HEK293T (cell line): ENCODE data around the gene CCDC14.
A peak's percentile ranks its signal among the peaks of the same experiment; 100 is the strongest.
"Not testable (repeated sequence)": the region's sequence is repeated elsewhere in the genome, so short reads cannot be mapped to it uniquely, and the experiment has no call there.

ENCODE experiments used
- CTCF ChIA-PET: fragments of 350-600 bp; formaldehyde crosslinking; extraction: SDS; loops from one replicate; lab custom pipeline; 2021; ENCODE audit warnings: antibody characterized with exemption, inconsistent platforms; lab: Yijun Ruan, JAX
- POLR2A ChIA-PET: fragments of 350-600 bp; formaldehyde crosslinking; extraction: SDS; loops from one replicate; lab custom pipeline; 2020; ENCODE audit warnings: antibody characterized with exemption, inconsistent platforms; lab: Yijun Ruan, JAX
- DNase-seq: peaks from one replicate; pipeline ENCODE4 v3.0.0; 2012; ENCODE audit warnings: mixed read lengths; ENCODE audit errors: extremely low spot score
- ARNT ChIP-seq: fragments of 450-650 bp; IDR thresholded peaks from 2 replicates; pipeline ENCODE4 v1.6.1; 2017; ENCODE audit warnings: mild to moderate bottlenecking
- BHLHE40 ChIP-seq: fragments of 450-650 bp; IDR thresholded peaks from 2 replicates; pipeline ENCODE4 v1.6.1; 2016; ENCODE audit warnings: mild to moderate bottlenecking, moderate library complexity, borderline replicate concordance
- CTBP1 ChIP-seq: fragments of 450-650 bp; IDR thresholded peaks from 2 replicates; pipeline ENCODE4 v1.6.1; 2016; ENCODE audit warnings: borderline replicate concordance
- ELF4 ChIP-seq: fragments of 450-650 bp; IDR thresholded peaks from 2 replicates; pipeline ENCODE4 v1.6.1; 2017; ENCODE audit warnings: antibody characterized with exemption
- FOXA1 ChIP-seq: fragments of 450-650 bp; IDR thresholded peaks from 2 replicates; pipeline ENCODE4 v1.6.1; 2016; ENCODE audit warnings: mild to moderate bottlenecking
- FOXK2 ChIP-seq: fragments of 450-650 bp; IDR thresholded peaks from 2 replicates; pipeline ENCODE4 v1.6.1; 2016; ENCODE audit warnings: mild to moderate bottlenecking
- FOXM1 ChIP-seq: fragments of 450-650 bp; IDR thresholded peaks from 2 replicates; pipeline ENCODE4 v1.6.1; 2017; ENCODE audit warnings: mild to moderate bottlenecking, borderline replicate concordance
- HDGF ChIP-seq: fragments of 450-650 bp; IDR thresholded peaks from 2 replicates; pipeline ENCODE4 v1.6.1; 2017; ENCODE audit warnings: antibody characterized with exemption, borderline replicate concordance
- L3MBTL2 ChIP-seq: fragments of 450-650 bp; conservative IDR thresholded peaks from 2 replicates; pipeline ENCODE4 v1.6.1; 2016; ENCODE audit warnings: mild to moderate bottlenecking
- LEF1 ChIP-seq: fragments of 450-650 bp; IDR thresholded peaks from 2 replicates; pipeline ENCODE4 v1.6.1; 2017; ENCODE audit warnings: mild to moderate bottlenecking, borderline replicate concordance
- NFRKB ChIP-seq: fragments of 450-650 bp; IDR thresholded peaks from 2 replicates; pipeline ENCODE4 v1.6.1; 2016; ENCODE audit warnings: mild to moderate bottlenecking, moderate library complexity
- PKNOX1 ChIP-seq: fragments of 450-650 bp; IDR thresholded peaks from 2 replicates; pipeline ENCODE4 v1.6.1; 2016
- SP1 ChIP-seq: fragments of 450-650 bp; IDR thresholded peaks from 2 replicates; pipeline ENCODE4 v1.6.1; 2017
- SUZ12 ChIP-seq: fragments of 450-650 bp; IDR thresholded peaks from 2 replicates; pipeline ENCODE4 v1.6.1; 2016; ENCODE audit warnings: mild to moderate bottlenecking
- TARDBP ChIP-seq: fragments of 450-650 bp; IDR thresholded peaks from 2 replicates; pipeline ENCODE4 v1.6.1; 2016
- ZNF384 ChIP-seq: fragments of 450-650 bp; IDR thresholded peaks from 2 replicates; pipeline ENCODE4 v1.6.1; 2016

CCDC14 gene

GRCh38 chr3:123986427-123986826 lies 25.4 kb upstream of the CCDC14 start:
- TF ChIP-seq CTBP1 (no peak), ELF4 (no peak), L3MBTL2 (no peak), NFRKB (no peak), HDGF (no peak), TARDBP (no peak), BHLHE40 (no peak), SP1 (no peak), LEF1 (no peak)
- no peak for DNase-seq
- ChIA-PET CTCF (no interaction called here), POLR2A (interaction anchor here (0.7 kb wide), 1 partner anchor 25 kb away, joined by 3 read pairs; the partner anchor contains the start of gene CCDC14)

- TF ChIP-seq NFRKB = no peak
- DNase-seq = no peak
- POLR2A ChIA-PET = no interaction called here
- CTCF ChIA-PET = interaction anchor here (0.6 kb wide), 1 partner anchor 343 kb away, joined by 3 read pairs; no protein-coding TSS in a partner anchor
Observed at GRCh38 chr3:123984957-123985356, 23.9 kb upstream of the CCDC14 start.

GRCh38 chr3:123984350-123984749 lies 23.3 kb upstream of the CCDC14 start:
- no peak for DNase-seq
- ChIA-PET CTCF (no interaction called here), POLR2A (no interaction called here)
- no peak for TF ChIP-seq FOXA1
- no peak for TF ChIP-seq FOXK2
- TF ChIP-seq ELF4 = no peak
- TF ChIP-seq SP1 = no peak
- no peak for TF ChIP-seq SUZ12
- TF ChIP-seq BHLHE40 = no peak
- no peak for TF ChIP-seq LEF1

- POLR2A ChIA-PET, CTCF ChIA-PET, DNase-seq: not testable (repeated sequence)
Observed at GRCh38 chr3:123981317-123981716, 20.3 kb upstream of the CCDC14 start.

GRCh38 chr3:123980539-123980938 lies 19.5 kb upstream of the CCDC14 start:
- DNase-seq = no peak
- POLR2A ChIA-PET = no interaction called here
- CTCF ChIA-PET = interaction anchor here (0.5 kb wide), 1 partner anchor 88 kb away, joined by 4 read pairs; no protein-coding TSS in a partner anchor
- TF ChIP-seq SUZ12 (no peak), NFRKB (no peak), HDGF (no peak), ZNF384 (no peak), SP1 (no peak), PKNOX1 (no peak), CTBP1 (no peak), LEF1 (no peak), FOXM1 (no peak), TARDBP (no peak), FOXK2 (no peak), ARNT (no peak), FOXA1 (no peak), L3MBTL2 (no peak), BHLHE40 (no peak), ELF4 (no peak)

GRCh38 chr3:123979525-123980501 lies 18.8 kb upstream of the CCDC14 start:
- peak; percentile 50 for DNase-seq
- POLR2A ChIA-PET = not testable (repeated sequence)
- CTCF ChIA-PET = interaction anchor here (0.5 kb wide), 1 partner anchor 89 kb away, joined by 4 read pairs; no protein-coding TSS in a partner anchor

- CTCF ChIA-PET, DNase-seq: not testable (repeated sequence)
- POLR2A ChIA-PET = interaction anchor here (1.9 kb wide), 1 partner anchor 16 kb away, joined by 5 read pairs; the partner anchor contains the start of gene CCDC14
Observed at GRCh38 chr3:123976904-123977303, 15.9 kb upstream of the CCDC14 start.

- POLR2A ChIA-PET = interaction anchor here (1.9 kb wide), 1 partner anchor 15 kb away, joined by 5 read pairs; the partner anchor contains the start of gene CCDC14
- DNase-seq, CTCF ChIA-PET: not testable (repeated sequence)
Observed at GRCh38 chr3:123976181-123976898, 15.3 kb upstream of the CCDC14 start.

GRCh38 chr3:123975030-123975429 lies 14.0 kb upstream of the CCDC14 start:
- DNase-seq, POLR2A ChIA-PET, CTCF ChIA-PET: not testable (repeated sequence)
